Muscle layer of duodenum (tissue), 2 donors: Measurements from ENCODE around the gene NEGR1.
"Not testable (repeated sequence)": the region's sequence is repeated elsewhere in the genome, so short reads cannot be mapped to it uniquely, and the experiment has no call there.

ENCODE experiments used
- H3K27ac ChIP-seq: one replicate; pipeline ENCODE4 v1.7.0; 2013; ENCODE audit warnings: mild to moderate bottlenecking, low read length
- H3K27me3 ChIP-seq: one replicate; pipeline ENCODE4 v1.7.0; 2013; ENCODE audit warnings: low read depth, mild to moderate bottlenecking, control low read depth, low read length
- H3K36me3 ChIP-seq, 2 donors: one replicate each; pipeline ENCODE4 v1.7.0; 2013; ENCODE audit warnings: low read length in 2 of 2, control low read depth in 1 of 2, mild to moderate bottlenecking in 1 of 2; ENCODE audit not compliant: insufficient read depth in 2 of 2, control insufficient read depth in 1 of 2
- H3K4me1 ChIP-seq, 2 donors: one replicate each; pipeline ENCODE4 v1.7.0; 2013; ENCODE audit warnings: low read length in 2 of 2, mild to moderate bottlenecking in 2 of 2, control low read depth in 1 of 2, moderate library complexity in 1 of 2; ENCODE audit not compliant: insufficient read depth in 2 of 2, control insufficient read depth in 1 of 2
- H3K4me3 ChIP-seq, 2 donors: one replicate each; pipeline ENCODE4 v1.7.0; 2013; ENCODE audit warnings: low read length in 2 of 2, low read depth in 1 of 2, mild to moderate bottlenecking in 1 of 2
- H3K9me3 ChIP-seq, 2 donors: one replicate each; pipeline ENCODE4 v1.7.0; 2013; ENCODE audit warnings: low read length in 2 of 2, control low read depth in 1 of 2, mild to moderate bottlenecking in 1 of 2; ENCODE audit not compliant: control insufficient read depth in 1 of 2
- donor health status: healthy.

Gene NEGR1

GRCh38 chr1:72283022-72283306 lies 625 bp upstream of the NEGR1 start:
- H3K4me1 ChIP-seq = peaks cover 0 to 16% of the 10 kb centered on the region in 2 donors
- H3K27ac ChIP-seq = peak overlapping the region; percentile 91
- H3K36me3 ChIP-seq = peaks cover 0 to 8% of the 10 kb centered on the region in 2 donors
- no peaks in the 10 kb centered on the region for H3K9me3 ChIP-seq
- peak overlapping the region; percentile 84 to 91 for H3K4me3 ChIP-seq
- H3K27me3 ChIP-seq = no peaks in the 10 kb centered on the region

GRCh38 chr1:72281637-72282270 lies 585 bp downstream of the NEGR1 start:
- no peaks in the 10 kb centered on the region for H3K9me3 ChIP-seq
- peaks cover 0 to 16% of the 10 kb centered on the region in 2 donors for H3K4me1 ChIP-seq
- H3K27ac ChIP-seq = peak overlapping the region; percentile 57
- H3K4me3 ChIP-seq = peak overlapping the region; percentile 67 to 84
- peaks cover 0 to 8% of the 10 kb centered on the region in 2 donors for H3K36me3 ChIP-seq
- no peaks in the 10 kb centered on the region for H3K27me3 ChIP-seq

- peak overlapping the region; percentile 67 to 84 for H3K4me3 ChIP-seq
- H3K4me1 ChIP-seq = peaks cover 0 to 16% of the 10 kb centered on the region in 2 donors
- peaks cover 0 to 8% of the 10 kb centered on the region in 2 donors for H3K36me3 ChIP-seq
- H3K27ac ChIP-seq = peak overlapping the region; percentile 57
- no peaks in the 10 kb centered on the region for H3K27me3 ChIP-seq
- H3K9me3 ChIP-seq = no peaks in the 10 kb centered on the region
These were observed 1.2 kb downstream of the NEGR1 start for GRCh38 chr1:72281144-72281543.

- Histone ChIP-seq H3K4me3 (peak overlapping the region; percentile 67 to 84), H3K27ac (peak overlapping the region; percentile 57)
These were observed 1.6 kb downstream of the NEGR1 start for GRCh38 chr1:72280711-72281110.

DNA sequence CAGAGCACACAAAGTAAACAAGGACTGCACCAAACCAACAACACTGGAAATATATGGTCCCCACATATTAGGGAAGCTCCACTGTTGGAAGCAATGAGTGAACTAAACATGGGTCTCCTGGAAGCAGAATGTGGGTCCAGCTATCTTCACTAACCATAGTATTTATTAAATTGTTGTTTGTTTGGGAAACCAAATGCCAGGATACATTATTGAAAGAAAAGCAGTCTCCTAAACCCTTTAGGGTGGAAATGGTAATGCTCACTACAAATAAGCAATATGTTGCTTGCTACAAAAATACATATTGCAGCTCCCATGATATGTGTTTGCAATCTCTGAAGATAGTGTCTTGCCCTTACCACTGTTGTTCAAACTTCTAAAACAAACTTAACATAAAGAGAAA lies 2.2 kb downstream of the NEGR1 start:
- peak overlapping the region; percentile 27 for H3K27ac ChIP-seq
- H3K9me3 ChIP-seq = no peaks in the 10 kb centered on the region
- H3K27me3 ChIP-seq = no peaks in the 10 kb centered on the region
- H3K4me1 ChIP-seq = peaks cover 0 to 11% of the 10 kb centered on the region in 2 donors
- H3K4me3 ChIP-seq = peak overlapping the region; percentile 51 to 84
- H3K36me3 ChIP-seq = peaks cover 0 to 8% of the 10 kb centered on the region in 2 donors

More at GRCh38 chr1:72280711-72281110, 1.6 kb downstream of the NEGR1 start:
- H3K27me3 ChIP-seq = no peaks in the 10 kb centered on the region
- no peaks in the 10 kb centered on the region for H3K9me3 ChIP-seq
- peaks cover 0 to 16% of the 10 kb centered on the region in 2 donors for H3K4me1 ChIP-seq
- H3K36me3 ChIP-seq = peaks cover 0 to 8% of the 10 kb centered on the region in 2 donors

GRCh38 chr1:72278461-72278860 lies 3.9 kb downstream of the NEGR1 start:
- H3K4me3 ChIP-seq = no peak overlapping the region
- no peaks in the 10 kb centered on the region for H3K36me3 ChIP-seq
- H3K27me3 ChIP-seq = no peaks in the 10 kb centered on the region
- no peak overlapping the region for H3K27ac ChIP-seq
- no peaks in the 10 kb centered on the region for H3K9me3 ChIP-seq
- H3K4me1 ChIP-seq = peaks cover 0 to 10% of the 10 kb centered on the region in 2 donors

DNA sequence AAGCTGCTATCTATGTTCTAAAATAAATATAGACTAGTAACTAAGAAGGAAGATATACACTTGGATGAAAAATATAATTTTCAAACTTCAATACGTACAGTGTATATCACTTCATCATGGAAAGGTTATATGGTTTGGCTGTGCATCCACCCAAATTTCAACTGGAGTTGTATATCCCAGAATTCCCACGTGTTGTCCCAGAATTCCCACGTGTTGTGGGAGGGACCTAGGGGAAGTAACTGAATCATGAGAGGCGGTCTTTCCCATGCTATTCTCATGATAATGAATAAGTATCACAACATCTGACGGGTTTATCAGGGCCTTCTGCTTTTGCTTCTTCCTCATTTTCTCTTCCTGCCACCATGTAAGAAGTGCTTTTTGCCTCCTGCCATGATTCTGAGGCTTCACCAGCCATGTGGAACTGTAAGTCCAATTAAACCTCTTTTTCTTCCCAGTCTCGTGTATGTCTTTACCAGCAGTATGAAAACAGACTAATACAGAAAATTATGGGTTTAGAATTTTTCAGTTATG lies 10.7 kb downstream of the NEGR1 start:
- Histone ChIP-seq H3K4me1 (peaks cover 0 to 5% of the 10 kb centered on the region in 2 donors), H3K4me3 (no peak overlapping the region), H3K27ac (no peak overlapping the region), H3K9me3 (no peaks in the 10 kb centered on the region), H3K27me3 (no peaks in the 10 kb centered on the region), H3K36me3 (no peaks in the 10 kb centered on the region)

GRCh38 chr1:72262735-72263134 lies 19.6 kb downstream of the NEGR1 start:
- Histone ChIP-seq H3K9me3 (no peaks in the 10 kb centered on the region), H3K27me3 (no peaks in the 10 kb centered on the region), H3K4me1 (no peaks in the 10 kb centered on the region), H3K36me3 (no peaks in the 10 kb centered on the region), H3K4me3 (no peak overlapping the region), H3K27ac (no peak overlapping the region)

- Histone ChIP-seq H3K27ac (no peak overlapping the region), H3K27me3 (no peaks in the 10 kb centered on the region), H3K4me1 (peaks cover 0 to 4% of the 10 kb centered on the region in 2 donors), H3K9me3 (no peaks in the 10 kb centered on the region), H3K36me3 (no peaks in the 10 kb centered on the region), H3K4me3 (no peak overlapping the region)
These were observed 29.2 kb downstream of the NEGR1 start for GRCh38 chr1:72253132-72253531.

- Histone ChIP-seq H3K27me3 (no peaks in the 10 kb centered on the region), H3K4me3 (no peak overlapping the region), H3K36me3 (no peaks in the 10 kb centered on the region), H3K4me1 (no peaks in the 10 kb centered on the region), H3K9me3 (no peaks in the 10 kb centered on the region), H3K27ac (no peak overlapping the region)
These were observed 40.9 kb downstream of the NEGR1 start for GRCh38 chr1:72241397-72241796.

GRCh38 chr1:72235931-72236330 lies 46.4 kb downstream of the NEGR1 start:
- not testable (repeated sequence) for H3K27me3 ChIP-seq, H3K27ac ChIP-seq, H3K4me3 ChIP-seq, H3K36me3 ChIP-seq, H3K9me3 ChIP-seq, H3K4me1 ChIP-seq

GRCh38 chr1:72235062-72235461 lies 47.3 kb downstream of the NEGR1 start:
- Histone ChIP-seq H3K4me3 (no peak overlapping the region), H3K36me3 (no peaks in the 10 kb centered on the region), H3K4me1 (peaks cover 0 to 3% of the 10 kb centered on the region in 2 donors), H3K27me3 (no peaks in the 10 kb centered on the region), H3K27ac (no peak overlapping the region), H3K9me3 (no peaks in the 10 kb centered on the region)
